Stimulated activated effector memory CD8-positive, alpha-beta T cell treated with anti-CD3 and anti-CD28 coated beads, Interleukin-12 subunit alpha, Interleukin-12 subunit beta, amount 100 ng/mL, for 72 hours (primary cell): ENCODE measurements around the gene PRSS8.
"Not testable (repeated sequence)": the region's sequence is repeated elsewhere in the genome, so short reads cannot be mapped to it uniquely, and the experiment has no call there.

ENCODE experiments used
- ATAC-seq: fragments of 150-1000 bp; cut with Tn5 transposase; 2 replicates; pipeline ENCODE4 v1.10.0; 2021
- DNase-seq, 2 donors: peaks; one replicate each; pipeline ENCODE4 v3.0.0; 2021 to 2022; ENCODE audit warnings: low spot score in 2 of 2
- H3K27ac Mint-ChIP-seq: one replicate; pipeline ENCODE4 v1.8.0; 2022; ENCODE audit warnings: mild to moderate bottlenecking, mixed read lengths
- H3K36me3 Mint-ChIP-seq: one replicate; pipeline ENCODE4 v1.8.0; 2022; ENCODE audit warnings: mild to moderate bottlenecking, mixed read lengths
- H3K4me1 Mint-ChIP-seq: one replicate; pipeline ENCODE4 v1.8.0; 2022; ENCODE audit warnings: mixed read lengths
- H3K4me3 Mint-ChIP-seq: one replicate; pipeline ENCODE4 v1.8.0; 2022; ENCODE audit warnings: mild to moderate bottlenecking, mixed read lengths
- H3K9me3 Mint-ChIP-seq: one replicate; pipeline ENCODE4 v1.8.0; 2022; ENCODE audit warnings: mixed read lengths

PRSS8 gene

DNA sequence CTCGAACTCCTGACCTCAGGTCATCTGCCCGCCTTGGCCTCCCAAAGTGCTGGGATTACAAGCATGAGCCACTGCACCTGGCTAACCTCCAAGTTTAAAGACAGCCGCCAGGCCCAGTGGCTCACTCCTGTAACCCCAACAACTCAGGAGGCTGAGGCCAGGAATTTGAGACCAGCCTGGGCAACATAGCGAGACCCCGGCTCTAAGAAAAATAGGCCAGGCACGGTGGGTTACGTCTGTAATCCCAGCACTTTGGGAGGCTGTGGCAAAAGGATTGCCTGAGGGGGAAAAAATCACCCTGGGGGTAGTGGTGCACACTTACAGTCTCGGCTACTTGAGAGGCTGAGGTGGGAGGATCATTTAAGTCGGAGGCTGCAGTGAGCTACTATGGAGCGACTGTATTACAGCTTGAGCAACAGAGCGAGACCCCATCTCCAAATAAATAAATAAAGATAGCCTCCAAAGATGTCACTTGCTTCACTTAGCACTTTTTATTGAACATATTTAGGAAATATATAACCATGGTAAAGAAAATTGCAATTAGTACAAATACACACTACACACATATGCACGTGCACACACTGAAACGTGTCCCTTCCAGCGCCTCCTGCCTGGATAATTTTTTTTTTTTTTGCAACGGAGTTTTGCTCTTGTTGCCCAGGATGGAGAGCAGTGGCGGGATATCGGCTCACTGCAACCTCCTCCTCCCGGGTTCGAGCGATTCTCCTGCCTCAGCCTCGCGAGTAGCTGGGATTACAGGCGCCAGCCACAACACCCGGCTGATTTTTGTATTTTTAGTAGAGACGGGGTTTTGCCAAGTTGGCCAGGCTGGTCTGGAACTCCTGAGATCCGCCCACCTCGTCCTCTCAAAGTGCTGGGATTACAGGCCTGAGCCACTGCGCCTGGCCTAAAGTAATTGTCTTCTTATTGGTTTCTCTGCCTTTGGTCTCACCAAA, 28.7 kb downstream of the PRSS8 start:
- Mint-ChIP-seq H3K4me3 (peak overlapping the region; percentile 90), H3K4me1 (peaks cover 32% of the 10 kb centered on the region), H3K27ac (peak overlapping the region; percentile 96), H3K36me3 (peaks cover 35% of the 10 kb centered on the region), H3K9me3 (no peaks in the 10 kb centered on the region)
- DNase-seq (no peak), ATAC-seq (no peak)

DNA sequence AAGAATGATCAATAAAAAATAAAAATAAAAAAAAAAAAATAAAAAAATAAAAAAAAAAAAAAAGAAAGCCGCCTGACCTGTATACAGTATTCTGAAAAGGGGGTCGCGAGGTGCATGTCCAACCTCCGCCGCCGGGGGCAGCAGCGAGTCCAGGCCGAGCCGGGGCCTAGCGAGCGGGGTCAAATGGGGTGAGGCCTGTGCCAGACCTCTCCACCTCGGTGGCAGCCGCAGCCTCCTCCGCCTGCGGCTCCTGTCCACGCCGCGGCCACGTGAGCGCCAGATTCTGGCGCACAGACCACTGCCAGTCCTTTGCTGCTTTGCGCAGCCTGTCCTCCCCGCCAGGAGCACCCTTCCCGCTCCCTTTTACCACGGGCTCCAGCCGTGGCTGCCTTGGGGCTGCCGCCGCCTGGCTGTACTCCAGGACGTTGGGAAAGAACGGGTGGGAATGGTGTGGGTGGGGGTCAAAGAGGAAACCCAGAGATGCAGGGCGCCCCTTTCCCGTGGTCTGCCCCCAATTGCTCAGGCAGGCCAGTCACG, 29.8 kb downstream of the PRSS8 start:
- H3K4me3 Mint-ChIP-seq, result peak overlapping the region; percentile 25
- peaks cover 25% of the 10 kb centered on the region for H3K36me3 Mint-ChIP-seq
- ATAC-seq, result peak; percentile 66
- H3K9me3 Mint-ChIP-seq, result no peaks in the 10 kb centered on the region
- DNase-seq, result peak; percentile 91 to 97
- H3K27ac Mint-ChIP-seq, result peak overlapping the region; percentile 77
- H3K4me1 Mint-ChIP-seq, result peaks cover 32% of the 10 kb centered on the region

DNA sequence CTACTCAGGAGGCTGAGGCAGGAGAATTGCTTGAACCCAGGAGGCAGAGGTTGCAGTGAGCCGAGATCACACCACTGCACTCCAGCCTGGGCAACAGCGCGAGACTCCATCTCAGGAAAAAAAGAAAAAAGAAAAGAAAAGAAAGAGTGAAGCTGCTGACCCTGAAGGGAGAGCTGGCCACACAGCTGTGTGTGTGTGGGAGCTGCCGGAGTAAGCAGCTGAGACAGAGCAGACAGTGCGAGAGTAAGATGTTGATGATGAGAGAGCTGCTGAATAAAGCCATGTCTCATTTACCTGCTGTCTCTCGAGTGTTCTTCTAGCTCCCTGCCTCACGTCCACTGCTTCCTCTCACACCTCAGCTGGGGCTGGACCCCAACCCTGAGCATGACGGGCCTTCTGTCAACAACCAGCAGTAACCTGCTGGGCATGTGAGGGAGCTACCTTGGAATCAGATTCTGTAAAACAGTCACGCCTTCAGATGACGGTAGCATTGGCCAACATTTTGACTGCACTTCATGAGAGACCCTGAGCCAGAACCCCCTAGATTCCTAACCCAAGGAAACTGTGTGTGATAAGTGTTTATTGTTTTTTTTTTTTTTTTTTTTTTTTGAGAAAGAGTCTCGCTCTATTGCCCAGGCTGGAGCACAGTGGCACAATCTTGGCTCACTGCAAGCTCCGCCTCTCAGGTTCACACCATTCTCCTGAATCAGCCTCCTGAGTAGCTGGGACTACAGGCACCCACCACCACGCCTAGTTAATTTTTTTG, 34.5 kb downstream of the PRSS8 start:
- H3K4me3 Mint-ChIP-seq, H3K4me1 Mint-ChIP-seq, H3K9me3 Mint-ChIP-seq, ATAC-seq, DNase-seq, H3K36me3 Mint-ChIP-seq, H3K27ac Mint-ChIP-seq: not testable (repeated sequence)

DNA sequence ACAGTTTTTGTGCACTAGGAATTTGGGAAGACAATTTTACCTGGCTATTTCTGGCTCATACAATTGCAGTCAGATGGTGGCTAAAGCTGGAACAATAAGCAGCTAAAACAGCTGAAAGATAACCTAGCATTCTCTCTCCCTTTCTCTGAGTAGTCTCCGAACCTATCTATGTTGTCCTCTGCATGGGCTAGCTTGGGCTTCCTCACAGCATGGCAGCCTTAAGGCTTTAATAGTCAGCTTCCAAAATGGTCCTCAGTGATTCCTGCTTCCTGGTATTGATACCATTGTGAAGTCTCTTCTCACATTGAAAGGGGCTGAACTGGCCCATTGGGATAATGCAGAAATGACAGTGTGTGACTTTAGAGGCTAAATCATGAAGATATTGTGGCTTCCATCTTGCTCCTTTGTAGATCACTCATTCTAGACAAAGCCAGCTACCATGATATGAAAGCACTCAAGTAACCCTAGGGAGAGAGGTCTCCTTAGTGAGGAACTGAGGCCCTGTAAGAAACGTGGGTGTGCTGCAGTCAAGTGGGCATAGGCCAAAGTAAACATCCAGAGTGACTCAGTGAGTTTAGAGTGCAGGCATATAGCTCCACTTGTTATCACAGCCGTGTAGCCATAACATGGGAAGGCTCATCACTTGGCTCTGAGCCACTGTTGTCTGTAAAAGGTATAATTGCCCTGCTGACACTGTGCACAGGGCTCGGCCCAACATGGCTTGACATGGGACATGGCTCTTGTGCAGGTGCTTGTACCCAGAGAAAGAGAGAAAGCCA, 35.5 kb downstream of the PRSS8 start:
- no peak overlapping the region for H3K4me3 Mint-ChIP-seq
- DNase-seq, result no peak
- H3K4me1 Mint-ChIP-seq, result peaks cover 10% of the 10 kb centered on the region
- ATAC-seq, result no peak
- H3K9me3 Mint-ChIP-seq, result no peaks in the 10 kb centered on the region
- H3K36me3 Mint-ChIP-seq, result no peaks in the 10 kb centered on the region
- H3K27ac Mint-ChIP-seq, result no peak overlapping the region

DNA sequence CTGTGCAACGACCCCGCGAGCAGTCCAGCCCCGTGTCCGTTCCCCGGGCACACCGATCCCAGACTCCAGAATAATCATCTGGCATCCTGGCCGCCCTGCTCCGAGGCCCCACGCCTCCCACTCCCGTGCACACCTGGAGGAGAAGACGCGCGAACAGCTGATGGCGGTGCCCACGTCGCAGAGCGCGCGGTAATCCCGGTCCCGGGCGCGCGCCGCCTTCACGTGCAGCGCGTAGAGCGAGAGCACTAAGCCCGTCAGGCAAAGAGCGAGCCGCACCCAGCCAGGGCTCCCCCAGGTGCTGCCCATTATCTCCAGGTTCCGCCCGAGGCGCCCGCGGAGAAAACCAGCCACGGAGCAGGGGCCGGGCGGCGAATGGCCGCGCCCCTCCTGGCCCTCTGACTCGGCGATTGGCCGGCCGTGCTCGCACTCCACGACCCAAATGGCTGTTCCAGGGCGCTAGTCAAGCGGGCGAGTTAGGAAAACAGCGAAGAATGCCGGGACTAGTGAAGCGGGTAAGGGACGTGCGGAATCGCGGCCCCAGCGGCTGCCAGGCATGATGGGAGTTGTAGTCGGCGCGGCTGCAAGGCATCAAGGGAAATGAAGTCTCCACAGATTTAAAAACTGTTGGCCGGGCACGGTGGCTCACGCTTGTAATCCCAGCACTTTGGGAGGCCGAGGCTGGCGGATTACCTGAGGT, 41.0 kb downstream of the PRSS8 start, which contains the start of gene VKORC1:
Gene VKORC1 (minus strand): TSS at position 374 of the 697 bp plus-strand sequence. CDS start 68 bp downstream, at position 306.
- DNase-seq (peak; percentile 68 to 94), ATAC-seq (peak; percentile 92)
- peaks cover 31% of the 10 kb centered on the region for H3K4me1 Mint-ChIP-seq
- no peaks in the 10 kb centered on the region for H3K9me3 Mint-ChIP-seq
- peak within 1 kb of the TSS; percentile 93 for H3K27ac Mint-ChIP-seq
- peak within 1 kb of the TSS; percentile 100 for H3K4me3 Mint-ChIP-seq
- H3K36me3 Mint-ChIP-seq, result peaks cover 33% of the 10 kb centered on the region

DNA sequence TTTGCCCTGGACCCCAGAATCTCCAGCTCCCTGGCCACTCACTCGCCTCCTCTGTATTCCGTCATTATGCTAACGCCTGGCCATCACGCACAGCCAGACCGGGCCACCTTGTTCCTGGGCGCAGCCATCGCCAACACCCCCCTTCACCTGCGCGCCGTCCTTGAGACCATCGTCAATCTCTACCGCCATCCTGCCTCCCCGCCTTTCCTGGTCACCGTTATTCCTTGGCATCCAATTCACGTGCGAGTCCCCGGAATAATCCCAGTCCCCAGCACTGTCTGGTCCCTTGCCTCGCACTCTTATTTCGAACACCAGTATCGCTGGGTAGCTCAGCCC, 41.5 kb downstream of the PRSS8 start:
- peak overlapping the region; percentile 100 for H3K4me3 Mint-ChIP-seq
- peak overlapping the region; percentile 93 for H3K27ac Mint-ChIP-seq
- H3K36me3 Mint-ChIP-seq, result peaks cover 38% of the 10 kb centered on the region
- no peak for ATAC-seq
- DNase-seq, result no peak
- H3K9me3 Mint-ChIP-seq, result no peaks in the 10 kb centered on the region
- H3K4me1 Mint-ChIP-seq, result peaks cover 31% of the 10 kb centered on the region

DNA sequence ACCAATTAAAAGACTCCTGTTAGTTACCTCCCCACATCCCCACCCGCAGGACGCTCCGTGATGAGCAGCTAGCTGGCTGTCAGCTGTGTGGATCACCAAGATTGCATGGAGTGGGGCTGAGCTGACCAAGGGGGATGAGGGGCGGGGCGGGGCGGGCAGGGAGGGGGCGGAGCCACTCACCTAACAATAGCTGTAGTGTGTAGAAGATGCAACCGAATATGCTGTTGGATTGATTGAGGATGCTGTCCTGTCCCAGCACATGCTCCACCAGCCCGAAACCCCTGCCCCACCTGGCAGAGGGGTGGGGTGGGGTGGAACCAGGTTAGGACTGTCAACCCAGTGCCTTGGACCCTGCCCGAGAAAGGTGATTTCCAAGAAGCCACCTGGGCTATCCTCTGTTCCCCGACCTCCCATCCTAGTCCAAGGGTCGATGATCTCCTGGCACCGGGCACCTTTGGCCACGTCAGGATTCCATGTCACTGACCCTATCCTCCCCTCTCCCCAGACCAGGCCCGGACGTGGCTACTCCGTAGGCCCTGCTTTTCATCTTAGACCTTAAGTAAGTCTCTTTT, 42.3 kb downstream of the PRSS8 start:
- Mint-ChIP-seq H3K27ac (no peak overlapping the region), H3K4me1 (peaks cover 31% of the 10 kb centered on the region), H3K9me3 (no peaks in the 10 kb centered on the region), H3K36me3 (peaks cover 45% of the 10 kb centered on the region), H3K4me3 (peak overlapping the region; percentile 100)
- ATAC-seq (no peak), DNase-seq (no peak)

DNA sequence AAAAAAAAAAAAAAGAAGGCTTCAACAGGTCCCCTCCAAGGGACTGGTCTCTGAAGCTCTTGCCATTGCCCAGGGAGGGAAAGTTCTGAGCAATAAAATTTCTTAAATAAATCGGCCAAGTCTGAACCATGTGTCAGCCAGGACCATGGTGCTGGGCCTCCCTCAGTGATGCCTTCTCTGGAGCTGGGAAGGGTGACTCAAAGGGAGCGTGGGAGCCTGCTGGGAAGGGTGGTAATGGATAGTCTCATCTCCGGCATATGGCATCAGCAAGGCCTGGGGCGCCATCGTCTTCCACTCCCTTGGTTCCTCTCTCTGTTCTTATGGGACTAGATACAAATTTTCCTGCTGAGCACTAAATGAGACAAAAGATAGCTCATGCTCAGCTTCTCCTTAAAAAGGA, 43.2 kb downstream of the PRSS8 start:
- Mint-ChIP-seq H3K36me3 (peaks cover 45% of the 10 kb centered on the region), H3K4me3 (peak overlapping the region; percentile 100), H3K4me1 (peaks cover 31% of the 10 kb centered on the region), H3K27ac (no peak overlapping the region), H3K9me3 (no peaks in the 10 kb centered on the region)
- no peak for ATAC-seq
- no peak for DNase-seq

DNA sequence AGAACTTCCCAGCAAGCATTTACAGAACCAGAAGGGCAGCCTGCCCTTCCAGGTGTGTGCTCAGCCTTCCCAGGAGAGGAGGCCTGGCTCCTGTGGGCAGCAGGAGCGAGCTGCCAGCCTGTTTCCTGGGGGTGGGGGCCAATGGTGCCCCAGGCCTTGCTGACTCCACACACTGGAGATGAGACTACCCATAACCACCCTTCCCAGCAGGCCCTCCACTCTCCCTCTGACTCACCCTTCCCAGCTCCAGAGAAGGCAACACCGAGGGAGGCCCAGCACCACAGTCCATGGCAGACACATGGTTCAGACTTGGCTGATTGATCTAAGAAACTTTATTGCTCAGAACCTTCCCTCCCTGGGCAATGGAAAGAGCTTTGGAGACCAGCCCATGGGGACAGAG, 45.0 kb downstream of the PRSS8 start:
- Mint-ChIP-seq H3K27ac (peak overlapping the region; percentile 39), H3K4me3 (no peak overlapping the region), H3K9me3 (no peaks in the 10 kb centered on the region), H3K36me3 (peaks cover 50% of the 10 kb centered on the region), H3K4me1 (peaks cover 34% of the 10 kb centered on the region)
- DNase-seq, result no peak
- ATAC-seq, result no peak

DNA sequence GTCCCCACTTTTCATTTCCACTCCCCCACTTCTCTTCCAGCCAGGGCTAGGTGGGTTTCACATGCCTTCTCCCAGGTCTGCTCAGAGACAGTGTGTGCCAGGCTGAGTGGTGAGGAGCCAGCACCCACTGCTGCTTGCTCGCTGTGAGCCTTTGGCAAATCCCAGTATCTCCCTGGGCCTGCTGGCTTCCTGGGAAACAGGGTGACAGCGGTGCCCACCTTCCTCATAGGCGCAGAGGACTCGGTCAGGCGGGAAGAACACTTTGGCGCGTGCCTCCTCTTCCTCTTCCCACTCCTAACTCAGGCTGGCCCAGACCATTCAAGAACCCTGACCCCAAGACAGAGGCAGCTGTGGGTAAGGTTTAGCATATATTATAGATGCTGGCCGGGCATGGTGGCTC, 46.3 kb downstream of the PRSS8 start:
- ATAC-seq (no peak), DNase-seq (no peak)
- H3K27ac Mint-ChIP-seq, result no peak overlapping the region
- H3K9me3 Mint-ChIP-seq, result no peaks in the 10 kb centered on the region
- H3K36me3 Mint-ChIP-seq, result peaks cover 55% of the 10 kb centered on the region
- H3K4me3 Mint-ChIP-seq, result no peak overlapping the region
- peaks cover 31% of the 10 kb centered on the region for H3K4me1 Mint-ChIP-seq

DNA sequence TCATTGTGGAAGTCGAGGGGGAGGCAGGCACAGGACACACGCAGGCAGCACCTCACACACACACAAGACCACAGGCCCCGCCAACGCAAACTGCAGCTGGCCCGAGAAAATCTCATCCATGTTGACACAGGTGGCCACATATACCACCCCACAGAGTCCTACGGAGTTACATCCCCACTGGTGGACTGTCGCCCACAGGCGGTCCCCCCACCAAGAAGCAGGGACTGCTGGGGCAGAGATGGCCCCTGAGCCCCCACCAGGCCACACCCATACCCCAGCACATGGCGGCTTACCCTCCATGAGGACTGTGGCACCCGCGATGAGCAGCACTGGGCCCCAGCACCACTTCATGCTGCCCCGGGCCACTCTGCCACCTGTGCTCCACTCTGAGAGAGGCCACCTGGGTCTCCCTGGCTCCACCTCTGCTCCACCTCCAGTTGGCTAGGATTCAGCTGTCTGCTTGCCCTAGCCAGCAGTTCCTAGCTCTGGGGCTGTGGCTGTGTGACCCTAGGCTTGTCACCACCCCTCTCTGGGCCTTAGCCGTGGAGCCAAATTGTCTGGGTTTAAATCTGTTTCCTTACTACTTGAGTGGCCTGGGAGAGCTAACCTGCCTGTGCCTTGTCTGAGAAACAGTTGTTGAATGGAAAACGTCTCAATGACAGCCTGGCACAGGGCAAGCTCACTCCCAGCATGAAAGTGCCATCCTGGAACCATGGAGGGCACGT, 46.9 kb downstream of the PRSS8 start, which contains the start of gene PRSS53:
Gene PRSS53 (minus strand): TSS at position 485 of the 725 bp plus-strand sequence. CDS start 134 bp downstream, at position 351.
- no peaks in the 10 kb centered on the region for H3K9me3 Mint-ChIP-seq
- ATAC-seq (no peak), DNase-seq (no peak)
- H3K4me3 Mint-ChIP-seq, result no peak within 1 kb of the TSS
- peaks cover 25% of the 10 kb centered on the region for H3K4me1 Mint-ChIP-seq
- H3K27ac Mint-ChIP-seq, result peak within 1 kb of the TSS; percentile 82
- peaks cover 60% of the 10 kb centered on the region for H3K36me3 Mint-ChIP-seq

DNA sequence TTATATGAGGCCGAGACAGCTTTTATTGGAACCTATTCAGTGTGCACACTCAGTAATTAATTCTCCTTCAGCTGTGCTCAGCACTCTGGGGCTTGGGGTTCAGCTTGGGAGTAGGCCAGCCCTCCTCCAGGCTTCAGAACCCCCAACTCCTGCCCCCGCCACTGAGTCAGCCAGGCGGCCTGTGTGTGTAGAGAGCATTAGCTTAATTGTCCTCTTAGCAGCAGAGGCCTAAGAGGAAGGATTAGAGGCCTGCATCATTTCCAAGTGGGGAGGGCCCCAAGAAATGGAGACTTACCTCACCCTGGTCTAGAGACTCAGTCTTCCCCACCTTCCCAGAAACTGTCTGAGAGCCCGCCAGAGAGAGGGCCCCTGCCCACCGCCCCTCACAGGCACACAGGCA, 47.6 kb downstream of the PRSS8 start:
- Mint-ChIP-seq H3K27ac (no peak overlapping the region), H3K4me1 (peaks cover 25% of the 10 kb centered on the region), H3K9me3 (no peaks in the 10 kb centered on the region), H3K36me3 (peaks cover 66% of the 10 kb centered on the region), H3K4me3 (no peak overlapping the region)
- ATAC-seq (no peak), DNase-seq (no peak)

DNA sequence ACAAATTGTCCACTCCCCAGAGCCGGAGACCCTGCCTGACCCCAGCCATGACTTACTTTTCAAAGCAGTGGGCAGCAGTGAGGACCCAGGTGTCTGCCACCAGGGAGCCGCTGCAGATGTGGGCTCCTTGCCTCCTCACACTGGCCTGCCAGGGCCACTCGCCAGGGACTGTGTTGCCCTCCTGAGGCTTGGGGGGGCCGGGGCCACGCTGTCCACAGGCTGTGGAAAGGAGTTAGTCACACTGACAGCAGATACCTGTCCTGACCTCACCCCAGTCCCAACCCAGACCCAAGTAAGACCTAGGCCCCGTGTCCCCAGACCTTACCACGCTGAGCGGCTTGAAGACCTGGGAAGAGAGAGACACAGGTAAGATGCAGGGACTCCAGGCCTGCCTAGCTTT, 48.0 kb downstream of the PRSS8 start:
- H3K4me3 Mint-ChIP-seq, result no peak overlapping the region
- H3K9me3 Mint-ChIP-seq, result no peaks in the 10 kb centered on the region
- peaks cover 21% of the 10 kb centered on the region for H3K4me1 Mint-ChIP-seq
- DNase-seq (no peak), ATAC-seq (no peak)
- H3K36me3 Mint-ChIP-seq, result peaks cover 66% of the 10 kb centered on the region
- peak overlapping the region; percentile 82 for H3K27ac Mint-ChIP-seq

DNA sequence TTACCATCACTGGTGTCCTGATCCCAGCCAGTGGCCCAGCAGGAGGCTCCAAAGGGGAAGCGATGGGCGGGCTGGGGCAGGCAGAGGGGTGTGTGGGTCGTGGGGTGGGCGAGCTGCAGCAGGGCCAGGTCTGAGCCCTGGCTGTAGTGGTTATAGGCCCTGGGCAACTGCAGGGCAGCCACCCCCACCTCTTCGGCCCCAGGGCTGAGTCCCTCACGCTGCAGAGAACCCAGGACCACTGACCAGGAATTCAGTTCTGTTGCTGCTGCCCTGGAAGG, 49.0 kb downstream of the PRSS8 start:
- DNase-seq (no peak), ATAC-seq (no peak)
- Mint-ChIP-seq H3K36me3 (peaks cover 66% of the 10 kb centered on the region), H3K4me3 (no peak overlapping the region), H3K9me3 (no peaks in the 10 kb centered on the region), H3K4me1 (peaks cover 29% of the 10 kb centered on the region), H3K27ac (peak overlapping the region; percentile 82)
